Effector memory CD4-positive, alpha-beta T cell (primary cell): ENCODE measurements around the gene RAP1A.

Source experiments
- DNase-seq, 3 donors: peaks; one replicate each; pipeline ENCODE4 v3.0.0-alpha.2; 2020
- H3K27ac ChIP-seq: 2 replicates; pipeline ENCODE4 v1.7.0; 2013; ENCODE audit warnings: mild to moderate bottlenecking, low read length, moderate library complexity; ENCODE audit not compliant: insufficient read depth, poor library complexity, severe bottlenecking
- H3K27me3 ChIP-seq: replicated peaks from 2 replicates; pipeline ENCODE4 v1.7.0; 2013; ENCODE audit warnings: mild to moderate bottlenecking, low read length; ENCODE audit not compliant: insufficient read depth, control insufficient read depth, poor library complexity, severe bottlenecking
- H3K36me3 ChIP-seq: 2 replicates; pipeline ENCODE4 v1.7.0; 2013; ENCODE audit warnings: mild to moderate bottlenecking, low read length, moderate library complexity; ENCODE audit not compliant: control insufficient read depth, insufficient read depth
- H3K4me1 ChIP-seq: 2 replicates; pipeline ENCODE4 v1.7.0; 2013; ENCODE audit warnings: low read length, mild to moderate bottlenecking; ENCODE audit not compliant: control insufficient read depth, insufficient read depth, poor library complexity, severe bottlenecking
- H3K4me3 ChIP-seq: 2 replicates; pipeline ENCODE4 v1.7.0; 2013; ENCODE audit warnings: low read length, low read depth, mild to moderate bottlenecking; ENCODE audit not compliant: insufficient read depth, poor library complexity, severe bottlenecking
- H3K9me3 ChIP-seq: 2 replicates; pipeline ENCODE4 v1.7.0; 2013; ENCODE audit warnings: mild to moderate bottlenecking, low read length, moderate library complexity; ENCODE audit not compliant: control insufficient read depth

The RAP1A gene

DNA sequence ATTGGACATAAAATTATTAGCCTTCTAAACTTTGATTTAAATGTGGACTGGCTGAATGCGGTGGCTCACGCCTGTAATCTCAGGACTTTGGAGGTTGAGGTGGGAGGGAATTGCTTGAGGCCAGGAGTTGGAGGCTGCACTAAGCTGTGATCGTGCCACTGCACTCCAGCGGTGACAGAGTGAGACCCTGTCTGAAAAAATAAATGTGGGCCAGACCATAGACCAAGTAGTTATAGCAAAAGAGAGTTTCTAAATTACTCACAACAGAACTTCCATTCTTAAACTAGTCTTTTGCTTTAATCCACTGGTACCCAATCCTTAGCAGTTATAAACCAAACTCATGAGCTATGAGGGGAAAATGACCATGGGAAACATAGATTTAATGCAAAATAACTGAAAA is 35.2 kb downstream of the RAP1A start:
- Histone ChIP-seq H3K27ac (no peak overlapping the region), H3K27me3 (no peaks in the 10 kb centered on the region), H3K9me3 (no peaks in the 10 kb centered on the region), H3K4me3 (no peak overlapping the region), H3K4me1 (peaks cover 18% of the 10 kb centered on the region), H3K36me3 (no peaks in the 10 kb centered on the region)
- DNase-seq, result no peak

GRCh38 chr1:111656086-111657017 is 36.8 kb downstream of the RAP1A start:
- Histone ChIP-seq H3K36me3 (no peaks in the 10 kb centered on the region), H3K4me3 (no peak overlapping the region), H3K27me3 (no peaks in the 10 kb centered on the region), H3K9me3 (no peaks in the 10 kb centered on the region), H3K4me1 (peaks cover 24% of the 10 kb centered on the region), H3K27ac (no peak overlapping the region)
- DNase-seq, result peak in 1 of 3 donors; percentile 9

DNA sequence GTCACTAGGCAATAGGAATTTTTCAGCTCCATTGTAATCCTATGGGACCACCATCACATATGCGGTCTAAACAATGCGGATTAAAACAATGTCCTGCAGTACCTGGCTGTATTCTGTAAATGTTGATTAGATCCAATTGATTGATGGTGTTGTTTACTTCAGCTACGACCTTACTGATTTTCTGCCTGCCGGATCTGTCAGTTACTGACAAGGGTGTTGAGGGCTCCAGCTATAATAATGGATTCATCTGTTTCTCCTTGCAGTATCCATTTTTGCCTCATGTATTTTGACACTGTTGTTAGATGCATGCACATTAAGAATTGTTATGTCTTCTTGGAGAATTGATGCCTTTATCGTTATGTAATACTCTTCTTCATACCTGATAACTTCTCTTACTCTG is 39.0 kb downstream of the RAP1A start:
- H3K9me3 ChIP-seq, result no peaks in the 10 kb centered on the region
- H3K27ac ChIP-seq, result no peak overlapping the region
- H3K4me3 ChIP-seq, result no peak overlapping the region
- H3K27me3 ChIP-seq, result no peaks in the 10 kb centered on the region
- peaks cover 23% of the 10 kb centered on the region for H3K4me1 ChIP-seq
- no peak for DNase-seq
- no peaks in the 10 kb centered on the region for H3K36me3 ChIP-seq

GRCh38 chr1:111660204-111661150 is 40.9 kb downstream of the RAP1A start:
- no peak for DNase-seq
- Histone ChIP-seq H3K27ac (no peak overlapping the region), H3K27me3 (no peaks in the 10 kb centered on the region), H3K4me3 (no peak overlapping the region), H3K9me3 (no peaks in the 10 kb centered on the region), H3K36me3 (no peaks in the 10 kb centered on the region), H3K4me1 (peaks cover 25% of the 10 kb centered on the region)

DNA sequence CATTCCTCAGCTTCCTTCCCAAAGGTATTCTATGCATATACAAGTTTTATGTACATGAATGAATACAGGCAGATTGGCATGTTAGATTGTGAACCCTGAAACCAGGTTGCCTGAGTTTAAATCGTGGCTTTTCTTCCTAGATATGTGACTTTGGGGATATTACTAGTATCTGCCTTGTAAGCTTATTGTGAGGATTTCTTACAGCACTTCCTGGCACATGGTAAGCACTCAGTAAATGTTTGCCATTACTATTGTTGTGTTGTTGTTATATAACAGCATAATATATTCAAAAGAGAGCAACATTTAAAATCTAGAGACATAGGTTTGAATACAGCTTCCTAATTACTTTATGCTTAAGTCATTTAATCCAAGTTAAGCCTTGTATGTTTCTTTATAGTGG is 45.1 kb downstream of the RAP1A start:
- H3K36me3 ChIP-seq, result no peaks in the 10 kb centered on the region
- H3K9me3 ChIP-seq, result no peaks in the 10 kb centered on the region
- DNase-seq, result no peak
- peaks cover 22% of the 10 kb centered on the region for H3K4me1 ChIP-seq
- no peak overlapping the region for H3K4me3 ChIP-seq
- no peak overlapping the region for H3K27ac ChIP-seq
- H3K27me3 ChIP-seq, result no peaks in the 10 kb centered on the region

GRCh38 chr1:111665497-111665896 is 45.9 kb downstream of the RAP1A start:
- no peaks in the 10 kb centered on the region for H3K36me3 ChIP-seq
- H3K27ac ChIP-seq, result no peak overlapping the region
- H3K4me1 ChIP-seq, result peaks cover 17% of the 10 kb centered on the region

DNA sequence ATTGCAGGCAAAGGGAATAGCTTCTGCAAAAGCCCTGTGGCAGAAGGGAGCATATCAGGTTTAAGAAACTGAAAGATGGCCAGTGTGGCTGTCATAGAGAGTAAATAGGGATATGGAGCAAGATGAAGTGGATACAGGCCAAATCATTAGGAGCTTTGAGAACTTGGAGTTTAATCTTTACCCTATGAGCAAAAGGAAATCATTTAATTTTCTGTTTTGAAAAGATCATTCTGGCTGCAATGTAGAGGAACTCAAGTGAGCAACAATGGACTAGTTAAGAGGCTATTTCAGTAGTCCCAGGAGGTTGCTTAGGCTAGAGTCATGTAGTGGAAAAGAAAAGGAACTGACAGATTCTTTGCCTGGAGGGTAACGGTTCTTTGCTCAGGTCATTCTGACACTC is 47.2 kb downstream of the RAP1A start:
- Histone ChIP-seq H3K9me3 (no peaks in the 10 kb centered on the region), H3K27ac (no peak overlapping the region), H3K27me3 (no peaks in the 10 kb centered on the region), H3K4me1 (peaks cover 20% of the 10 kb centered on the region), H3K36me3 (no peaks in the 10 kb centered on the region), H3K4me3 (no peak overlapping the region)
- DNase-seq, result no peak

More at GRCh38 chr1:111665497-111665896, 45.9 kb downstream of the RAP1A start:
- no peaks in the 10 kb centered on the region for H3K27me3 ChIP-seq
- no peak overlapping the region for H3K4me3 ChIP-seq
- no peaks in the 10 kb centered on the region for H3K9me3 ChIP-seq
- DNase-seq, result no peak

GRCh38 chr1:111669268-111669667 is 49.7 kb downstream of the RAP1A start:
- no peaks in the 10 kb centered on the region for H3K9me3 ChIP-seq
- no peak overlapping the region for H3K27ac ChIP-seq
- no peak for DNase-seq
- H3K27me3 ChIP-seq, result no peaks in the 10 kb centered on the region
- no peak overlapping the region for H3K4me3 ChIP-seq
- no peaks in the 10 kb centered on the region for H3K36me3 ChIP-seq
- peaks cover 13% of the 10 kb centered on the region for H3K4me1 ChIP-seq

DNA sequence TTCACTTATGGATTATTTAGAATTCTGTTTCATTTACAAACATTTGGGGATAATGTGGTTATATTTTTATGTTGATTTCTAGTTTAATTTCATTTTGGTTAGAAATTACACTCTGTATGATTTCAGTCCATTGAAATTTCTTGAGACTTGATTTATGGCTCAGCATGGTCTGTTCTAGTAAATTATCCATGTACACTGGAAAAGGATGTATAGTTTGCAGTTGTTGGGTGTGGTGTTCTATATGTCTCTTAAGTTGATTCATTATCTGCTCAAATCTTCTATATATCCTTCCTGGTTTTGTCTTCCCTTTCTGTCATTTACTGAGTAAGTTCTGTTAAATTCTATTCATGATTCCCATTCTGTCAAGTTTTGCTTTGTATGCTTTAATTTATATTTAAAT is 52.3 kb downstream of the RAP1A start:
- Histone ChIP-seq H3K4me1 (peaks cover 10% of the 10 kb centered on the region), H3K4me3 (no peak overlapping the region), H3K9me3 (no peaks in the 10 kb centered on the region), H3K27ac (no peak overlapping the region), H3K27me3 (no peaks in the 10 kb centered on the region), H3K36me3 (peaks cover 9% of the 10 kb centered on the region)
- no peak for DNase-seq

GRCh38 chr1:111672331-111672730 is 52.7 kb downstream of the RAP1A start:
- H3K4me3 ChIP-seq, result no peak overlapping the region
- no peaks in the 10 kb centered on the region for H3K27me3 ChIP-seq
- DNase-seq, result no peak
- H3K9me3 ChIP-seq, result no peaks in the 10 kb centered on the region
- H3K27ac ChIP-seq, result no peak overlapping the region
- peaks cover 14% of the 10 kb centered on the region for H3K36me3 ChIP-seq
- peaks cover 10% of the 10 kb centered on the region for H3K4me1 ChIP-seq
